ENCODE measurements around the gene ARPC1A. TPM values are rescaled to one million over a fixed set of nuclear protein-coding genes. Genes with fewer than 3 reads are reported as not detected.
"Not testable (repeated sequence)": the region's sequence is repeated elsewhere in the genome, so short reads cannot be mapped to it uniquely, and the experiment has no call there.

The ARPC1A gene
- total RNA-seq, 3 donors from 2014 or later: 113 to 122 (median 117) TPM

DNA sequence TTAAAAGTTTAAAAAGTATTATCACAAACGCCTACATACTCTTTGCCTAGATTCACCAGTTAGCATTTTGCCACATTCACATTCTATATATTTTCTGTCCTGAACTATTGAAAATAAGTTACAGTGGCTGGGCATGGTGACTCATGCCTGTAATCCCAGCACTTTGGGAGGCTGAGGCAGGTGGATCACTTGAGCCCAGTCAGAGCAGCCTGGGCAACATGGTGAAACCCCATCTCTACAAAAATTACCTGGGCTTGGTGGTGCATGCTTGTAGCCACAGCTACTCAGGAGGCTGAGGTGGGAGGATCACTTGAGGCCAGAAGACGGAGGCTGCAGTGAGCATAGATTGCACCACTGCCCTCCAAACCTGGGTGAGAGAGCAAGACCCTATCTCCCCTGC is 5.3 kb downstream of the ARPC1A start:
- Histone ChIP-seq H3K36me3 (no peaks in the 10 kb centered on the region), H3K27me3 (no peaks in the 10 kb centered on the region), H3K4me3 (no peak overlapping the region), H3K4me1 (peaks cover 0 to 8% of the 10 kb centered on the region in 2 donors), H3K27ac (no peak overlapping the region), H3K9me3 (no peaks in the 10 kb centered on the region)
- TF ChIP-seq POLR2AphosphoS5 (IDR thresholded peaks at IDR 0.05) (no peak), POLR2A (IDR thresholded peaks at IDR 0.05) (no peak)
- TF ChIP-seq, protein P1, sequence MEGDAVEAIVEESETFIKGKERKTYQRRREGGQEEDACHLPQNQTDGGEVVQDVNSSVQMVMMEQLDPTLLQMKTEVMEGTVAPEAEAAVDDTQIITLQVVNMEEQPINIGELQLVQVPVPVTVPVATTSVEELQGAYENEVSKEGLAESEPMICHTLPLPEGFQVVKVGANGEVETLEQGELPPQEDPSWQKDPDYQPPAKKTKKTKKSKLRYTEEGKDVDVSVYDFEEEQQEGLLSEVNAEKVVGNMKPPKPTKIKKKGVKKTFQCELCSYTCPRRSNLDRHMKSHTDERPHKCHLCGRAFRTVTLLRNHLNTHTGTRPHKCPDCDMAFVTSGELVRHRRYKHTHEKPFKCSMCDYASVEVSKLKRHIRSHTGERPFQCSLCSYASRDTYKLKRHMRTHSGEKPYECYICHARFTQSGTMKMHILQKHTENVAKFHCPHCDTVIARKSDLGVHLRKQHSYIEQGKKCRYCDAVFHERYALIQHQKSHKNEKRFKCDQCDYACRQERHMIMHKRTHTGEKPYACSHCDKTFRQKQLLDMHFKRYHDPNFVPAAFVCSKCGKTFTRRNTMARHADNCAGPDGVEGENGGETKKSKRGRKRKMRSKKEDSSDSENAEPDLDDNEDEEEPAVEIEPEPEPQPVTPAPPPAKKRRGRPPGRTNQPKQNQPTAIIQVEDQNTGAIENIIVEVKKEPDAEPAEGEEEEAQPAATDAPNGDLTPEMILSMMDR (IDR thresholded peaks at IDR 0.05): no peak
- intact Hi-C loops (cut with DNase I; ENCODE audit: low total_unique reads): no loop called here
- DNase-seq (ENCODE audit: low spot score in 2 of 2): no peak

DNA sequence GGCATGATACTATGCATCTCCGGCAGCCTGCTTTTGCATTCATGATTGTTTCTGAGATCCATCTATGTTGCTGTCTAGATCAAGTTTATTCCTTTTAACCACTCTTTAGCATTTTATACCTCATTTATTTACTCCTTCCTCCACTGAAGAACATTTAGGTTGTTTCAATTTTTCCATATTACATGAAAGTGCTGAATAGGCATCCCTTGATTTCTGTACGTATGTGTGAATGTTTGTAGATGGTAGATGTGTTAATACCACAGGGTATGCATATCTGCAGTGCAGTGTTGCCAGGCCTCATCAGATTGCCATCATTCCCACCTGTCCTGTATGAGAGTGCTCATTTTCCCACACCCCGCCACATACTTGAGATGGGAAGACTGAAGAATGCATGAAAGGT is 13.9 kb downstream of the ARPC1A start:
- Histone ChIP-seq H3K4me3 (no peak overlapping the region), H3K27ac (no peak overlapping the region), H3K4me1 (no peaks in the 10 kb centered on the region), H3K27me3 (no peaks in the 10 kb centered on the region), H3K36me3 (peaks cover 8% of the 10 kb centered on the region), H3K9me3 (no peaks in the 10 kb centered on the region)
- intact Hi-C loops (cut with DNase I; ENCODE audit: low total_unique reads): no loop called here
- TF ChIP-seq POLR2A (IDR thresholded peaks at IDR 0.05): no peak
- TF ChIP-seq POLR2AphosphoS5 (IDR thresholded peaks at IDR 0.05): no peak
- TF ChIP-seq, protein P1 (IDR thresholded peaks at IDR 0.05): no peak
- DNase-seq (ENCODE audit: low spot score in 2 of 2): no peak

DNA sequence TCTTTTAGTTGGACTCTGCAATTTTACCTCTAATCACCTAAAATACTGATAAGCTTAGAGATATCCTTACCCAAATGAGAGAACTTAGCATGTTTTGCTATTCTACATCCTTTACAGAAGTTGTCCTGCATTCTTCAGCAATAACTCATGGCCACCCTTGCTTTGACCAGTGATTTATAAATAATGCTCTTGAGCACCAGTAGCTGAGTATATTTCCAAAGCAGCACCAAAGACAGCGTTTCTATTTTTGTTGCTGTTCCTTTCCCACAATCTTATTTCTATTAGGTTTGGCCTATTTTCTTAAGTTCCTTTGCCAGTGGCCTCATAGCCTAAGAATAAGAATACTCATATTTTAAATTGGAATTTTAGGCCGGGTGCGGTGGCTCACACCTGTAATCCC is 15.0 kb downstream of the ARPC1A start:
- intact Hi-C loops (cut with DNase I; ENCODE audit: low total_unique reads): no loop called here
- Histone ChIP-seq H3K4me3 (no peak overlapping the region), H3K27me3 (no peaks in the 10 kb centered on the region), H3K36me3 (peaks cover 8% of the 10 kb centered on the region), H3K27ac (peak overlapping the region in 1 of 2 donors; percentile 15), H3K4me1 (no peaks in the 10 kb centered on the region), H3K9me3 (no peaks in the 10 kb centered on the region)
- TF ChIP-seq, protein P1 (IDR thresholded peaks at IDR 0.05): no peak
- no peak for TF ChIP-seq POLR2A (IDR thresholded peaks at IDR 0.05)
- no peak for TF ChIP-seq POLR2AphosphoS5 (IDR thresholded peaks at IDR 0.05)
- DNase-seq (ENCODE audit: low spot score in 2 of 2): no peak

DNA sequence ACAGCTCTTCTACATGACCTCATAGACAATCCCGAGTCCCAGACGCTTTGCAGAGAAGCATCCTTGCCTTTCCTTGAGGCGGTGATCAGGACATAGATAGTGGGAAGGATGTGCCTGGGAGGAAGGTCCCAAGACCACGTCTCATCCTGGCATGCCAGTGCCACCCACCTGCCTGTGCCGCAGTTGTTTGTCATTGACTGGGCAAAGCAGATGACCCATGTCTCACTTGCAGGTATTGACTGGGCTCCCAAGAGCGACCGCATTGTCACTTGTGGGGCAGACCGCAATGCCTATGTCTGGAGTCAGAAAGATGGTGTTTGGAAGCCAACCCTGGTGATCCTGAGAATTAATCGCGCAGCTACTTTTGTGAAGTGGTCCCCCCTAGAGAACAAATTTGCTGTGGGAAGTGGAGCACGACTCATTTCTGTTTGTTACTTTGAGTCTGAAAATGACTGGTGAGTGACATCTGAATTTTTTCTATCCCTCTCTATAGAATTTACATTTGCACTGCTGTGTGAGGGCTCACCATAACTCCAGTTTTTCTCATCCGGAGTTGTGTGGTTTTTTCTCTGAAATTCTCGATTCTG is 18.5 kb downstream of the ARPC1A start:
- Histone ChIP-seq H3K9me3 (no peaks in the 10 kb centered on the region), H3K4me3 (no peak overlapping the region), H3K4me1 (no peaks in the 10 kb centered on the region), H3K27ac (no peak overlapping the region), H3K36me3 (peaks cover under 1% of the 10 kb centered on the region), H3K27me3 (no peaks in the 10 kb centered on the region)
- no peak for TF ChIP-seq POLR2AphosphoS5 (IDR thresholded peaks at IDR 0.05)
- TF ChIP-seq, protein P1 (IDR thresholded peaks at IDR 0.05): no peak
- no peak for TF ChIP-seq POLR2A (IDR thresholded peaks at IDR 0.05)
- intact Hi-C loops (cut with DNase I; ENCODE audit: low total_unique reads): no loop called here
- no peak for DNase-seq (ENCODE audit: low spot score in 2 of 2)

DNA sequence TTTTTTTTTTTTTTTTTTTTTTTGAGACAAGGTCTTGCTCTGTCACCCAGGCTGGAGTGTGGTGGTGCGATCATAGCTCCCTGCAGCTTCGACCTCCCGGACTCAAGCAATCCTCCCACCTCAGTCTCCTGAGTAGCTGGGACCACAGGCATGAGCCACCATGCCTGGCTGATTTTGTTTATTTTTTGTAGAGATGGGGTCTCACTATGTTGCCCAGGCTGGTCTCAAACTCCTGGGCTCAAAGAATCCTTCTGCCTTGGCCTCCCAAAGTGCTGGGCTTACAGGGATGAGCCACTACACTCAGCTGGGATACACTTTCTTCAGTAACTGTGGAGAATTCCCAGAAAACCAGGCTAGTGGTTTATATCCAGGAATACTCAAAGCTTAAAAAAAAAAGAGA is 24.9 kb downstream of the ARPC1A start:
- H3K4me1 ChIP-seq; H3K27ac ChIP-seq; DNase-seq (ENCODE audit: low spot score in 2 of 2); H3K27me3 ChIP-seq; H3K9me3 ChIP-seq; H3K36me3 ChIP-seq; intact Hi-C loops (cut with DNase I; ENCODE audit: low total_unique reads); H3K4me3 ChIP-seq: not testable (repeated sequence)

DNA sequence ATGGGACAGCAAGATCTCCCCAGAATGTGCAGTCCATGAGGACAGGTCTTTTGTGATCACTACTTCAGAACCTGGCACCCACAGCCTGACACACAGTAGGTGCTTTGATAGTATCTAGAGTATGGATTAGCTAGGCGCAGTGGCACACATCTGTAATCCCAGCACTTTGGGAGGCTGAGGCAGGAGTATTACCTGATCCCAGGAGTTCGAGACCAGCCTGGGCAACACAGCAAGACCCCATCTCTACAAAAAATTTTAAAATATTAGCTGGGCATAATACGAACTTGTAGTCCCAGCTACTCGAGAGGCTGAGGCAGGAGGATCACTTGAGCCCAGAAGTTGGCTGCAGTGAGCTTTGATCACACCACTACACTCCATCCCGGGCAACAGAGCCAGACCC is 26.5 kb downstream of the ARPC1A start:
- Histone ChIP-seq H3K27ac (no peak overlapping the region), H3K4me1 (no peaks in the 10 kb centered on the region), H3K9me3 (no peaks in the 10 kb centered on the region), H3K36me3 (no peaks in the 10 kb centered on the region), H3K4me3 (no peak overlapping the region), H3K27me3 (no peaks in the 10 kb centered on the region)
- DNase-seq (ENCODE audit: low spot score in 2 of 2): no peak
- intact Hi-C loops (cut with DNase I; ENCODE audit: low total_unique reads): no loop called here
- TF ChIP-seq POLR2AphosphoS5 (IDR thresholded peaks at IDR 0.05) (no peak), POLR2A (IDR thresholded peaks at IDR 0.05) (no peak)
- TF ChIP-seq, protein P1 (IDR thresholded peaks at IDR 0.05): no peak
